NCI-H1694 (cell line): ENCODE results near the gene OVOL1.
"Not testable (repeated sequence)": the region's sequence is repeated elsewhere in the genome, so short reads cannot be mapped to it uniquely, and the experiment has no call there.

Source experiments
- DNase-seq: peaks from one replicate; lab custom pipeline; 2025; lab: John Stamatoyannopoulos, UW

The OVOL1 gene

DNA sequence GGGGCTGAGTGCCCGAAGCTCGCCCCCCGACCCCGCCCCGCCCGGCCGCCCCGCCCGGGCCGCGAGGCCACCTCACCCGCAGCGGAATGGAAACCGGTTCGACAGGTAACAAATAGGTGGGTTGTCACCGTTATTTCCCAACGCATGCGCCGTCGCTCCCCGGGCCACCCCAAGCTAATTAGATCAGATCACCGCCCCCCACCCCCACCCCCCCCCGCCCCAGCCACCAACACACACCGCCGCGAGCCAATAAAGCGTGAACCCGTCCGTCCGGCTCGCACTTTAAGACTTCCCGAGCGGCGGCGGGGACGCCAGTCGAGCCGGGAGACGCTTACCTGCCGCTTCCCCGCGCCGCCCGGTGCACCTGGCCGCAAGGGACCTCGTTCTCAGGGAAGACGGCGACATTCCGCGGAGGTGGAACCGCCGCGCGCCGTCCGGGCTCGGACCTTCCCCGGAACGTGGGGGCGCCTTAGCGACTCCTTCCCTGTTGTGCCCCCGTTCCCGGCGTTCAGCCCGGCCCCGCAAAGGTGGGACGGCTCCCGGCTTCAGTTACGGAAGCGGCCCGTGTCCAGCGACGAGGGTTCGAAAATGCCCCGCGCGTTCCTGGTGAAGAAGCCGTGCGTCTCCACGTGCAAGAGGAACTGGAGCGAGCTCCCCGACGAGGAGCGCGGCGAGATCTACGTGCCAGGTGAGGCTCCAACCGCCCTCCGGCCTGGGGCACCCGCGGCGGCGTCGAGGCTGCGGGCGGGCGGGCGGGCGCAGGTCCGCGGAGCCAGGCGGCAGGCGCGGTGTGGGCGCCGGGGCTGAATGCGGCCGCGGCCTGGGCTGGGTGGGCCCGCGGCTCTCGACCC is at the start of gene OVOL1:
TSS of gene OVOL1 (plus strand) at position 278 of the 851 bp plus-strand sequence. CDS start at position 589, 311 bp downstream.
- DNase-seq = no peak

GRCh38 chr11:65739022-65739421 is 47.8 kb upstream of the OVOL1 start:
- no peak for DNase-seq

- no peak for DNase-seq
Measured at GRCh38 chr11:65741185-65741584, 45.7 kb upstream of the OVOL1 start.

- no peak for DNase-seq
Measured at GRCh38 chr11:65742353-65742752, 44.5 kb upstream of the OVOL1 start.

GRCh38 chr11:65743681-65744025 is 43.2 kb upstream of the OVOL1 start:
- no peak for DNase-seq

- DNase-seq = no peak
Measured at GRCh38 chr11:65744026-65744698, 42.7 kb upstream of the OVOL1 start.

DNA sequence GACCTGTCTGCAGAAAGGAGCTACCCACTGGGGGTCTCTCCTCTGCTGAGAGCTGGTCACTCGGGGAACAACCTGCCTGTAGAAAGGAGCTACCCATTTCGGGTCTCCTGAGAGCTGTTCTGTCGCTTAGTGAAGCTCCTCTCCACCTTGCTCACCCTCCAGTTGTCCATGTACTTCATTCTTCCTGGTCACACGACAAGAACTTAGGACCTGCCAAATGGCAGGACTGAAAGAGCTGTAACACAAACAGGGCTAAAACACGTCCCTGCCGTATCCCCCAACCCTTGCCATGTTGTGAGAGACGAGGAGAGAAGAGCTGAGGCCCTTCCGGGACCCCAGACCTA is 42.2 kb upstream of the OVOL1 start:
- DNase-seq = no peak

GRCh38 chr11:65745049-65745448 is 41.8 kb upstream of the OVOL1 start:
- DNase-seq = no peak

DNA sequence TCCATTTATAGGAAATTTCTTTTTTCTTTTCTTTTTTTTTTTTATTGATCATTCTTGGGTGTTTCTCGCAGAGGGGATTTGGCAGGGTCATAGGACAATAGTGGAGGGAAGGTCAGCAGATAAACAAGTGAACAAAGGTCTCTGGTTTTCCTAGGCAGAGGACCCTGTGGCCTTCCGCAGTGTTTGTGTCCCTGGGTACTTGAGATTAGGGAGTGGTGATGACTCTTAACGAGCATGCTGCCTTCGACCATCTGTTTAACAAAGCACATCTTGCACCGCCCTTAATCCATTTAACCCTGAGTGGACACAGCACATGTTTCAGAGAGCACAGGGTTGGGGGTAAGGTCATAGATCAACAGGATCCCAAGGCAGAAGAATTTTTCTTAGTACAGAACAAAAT is 24.7 kb upstream of the OVOL1 start:
- DNase-seq = not testable (repeated sequence)

- not testable (repeated sequence) for DNase-seq
Measured at GRCh38 chr11:65762816-65763215, 24.0 kb upstream of the OVOL1 start.

DNA sequence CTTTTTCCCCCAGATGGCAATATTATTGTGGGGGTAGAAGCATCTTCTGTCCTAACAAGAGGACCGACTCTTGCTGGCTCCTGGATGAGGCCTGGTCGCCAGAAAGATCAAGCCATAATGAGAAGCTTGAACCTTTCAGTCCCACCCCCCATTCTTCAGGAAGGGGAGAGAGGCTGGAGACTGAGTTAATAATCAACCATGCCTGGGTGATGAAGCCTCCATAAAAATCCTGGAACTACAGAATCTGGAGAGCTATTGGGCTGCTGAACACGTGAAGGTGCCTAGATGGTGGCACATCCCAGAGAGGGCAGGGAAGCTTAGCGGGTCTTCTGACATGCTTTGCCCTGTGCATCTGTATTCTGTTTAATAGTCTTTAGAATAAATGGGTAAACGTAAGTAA is 22.4 kb upstream of the OVOL1 start:
- DNase-seq = no peak

DNA sequence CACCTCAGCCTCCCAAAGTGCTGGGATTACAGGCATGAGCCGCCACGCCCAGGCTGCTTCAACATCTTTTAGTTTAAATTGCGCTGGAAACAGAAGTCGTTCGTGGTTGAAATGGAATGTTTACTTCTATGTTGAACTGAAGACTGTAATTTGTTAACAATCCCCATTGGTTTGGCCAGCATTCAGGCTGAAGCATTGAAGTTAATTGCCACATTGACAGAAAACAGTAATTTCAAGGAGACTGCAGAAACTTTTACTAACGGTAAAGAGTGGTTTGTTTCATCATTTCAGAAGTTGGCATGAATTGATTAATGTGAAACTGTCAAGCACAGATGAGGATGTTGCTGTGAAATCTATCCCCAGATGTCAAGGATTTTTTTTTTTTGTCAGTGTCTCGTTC is 20.3 kb upstream of the OVOL1 start:
- DNase-seq = no peak

DNA sequence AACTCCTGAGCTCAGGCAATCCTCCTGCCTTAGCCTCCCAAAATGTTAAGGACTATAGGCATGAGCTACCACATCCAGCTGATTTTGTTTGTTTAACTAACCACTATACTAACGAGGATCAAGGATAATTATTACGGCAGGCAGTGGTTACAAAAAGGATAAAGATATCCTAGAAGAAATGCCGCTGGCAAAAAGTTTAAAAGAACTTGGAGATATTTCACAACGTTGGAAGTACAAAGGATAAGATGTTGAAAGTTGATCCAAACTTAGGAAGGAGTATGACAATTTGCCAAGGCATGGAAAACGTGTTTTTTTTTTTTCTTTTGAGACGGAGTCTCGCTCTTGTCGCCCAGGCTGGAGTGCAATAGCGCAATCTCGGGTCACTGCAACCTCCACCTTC is 19.5 kb upstream of the OVOL1 start:
- no peak for DNase-seq

DNA sequence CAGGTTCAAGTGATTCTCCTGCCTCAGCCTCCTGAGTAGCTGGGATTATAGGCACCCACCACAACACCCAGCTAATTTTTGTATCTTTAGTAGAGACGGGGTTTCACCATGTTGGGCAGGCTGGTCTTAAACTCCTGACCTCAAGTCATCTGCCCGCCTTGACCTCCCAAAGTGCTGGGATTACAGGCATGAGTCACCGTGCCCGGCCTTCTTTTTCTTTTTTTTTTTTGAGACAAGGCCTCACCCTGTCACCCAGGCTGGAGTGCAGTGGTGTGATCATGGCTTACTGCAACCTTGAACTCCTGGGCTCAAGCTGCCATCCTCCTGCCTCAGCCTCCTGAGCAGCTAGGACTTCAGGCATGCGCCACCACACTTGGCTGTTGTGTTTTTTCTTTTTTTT is 19.1 kb upstream of the OVOL1 start:
- not testable (repeated sequence) for DNase-seq

GRCh38 chr11:65770951-65771567 is 15.8 kb upstream of the OVOL1 start:
- no peak for DNase-seq

DNA sequence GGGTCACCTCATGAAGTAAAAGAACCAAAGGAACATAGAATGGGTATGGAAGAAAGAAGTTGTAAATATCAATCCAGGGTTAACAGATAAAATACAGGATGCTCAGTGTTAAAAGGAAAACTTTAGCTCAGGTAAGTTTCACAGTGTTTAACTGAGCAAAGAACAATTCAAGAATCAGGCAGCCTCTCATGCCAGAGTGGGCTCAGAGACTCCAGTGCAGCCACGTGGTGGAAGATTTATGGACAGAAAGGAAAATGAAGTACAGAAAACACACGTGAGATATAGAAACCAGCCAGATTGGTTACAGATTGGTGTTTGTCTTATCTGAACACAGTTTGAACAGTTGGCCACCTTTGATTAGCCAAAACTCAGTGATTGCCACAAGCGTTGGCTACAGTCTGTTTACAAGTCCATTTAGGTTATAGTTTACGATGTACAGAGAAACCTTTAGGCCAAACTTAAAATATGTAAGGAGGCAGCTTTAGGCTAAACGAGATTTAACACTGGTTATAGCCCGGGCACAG is 15.2 kb upstream of the OVOL1 start:
- DNase-seq = no peak

DNA sequence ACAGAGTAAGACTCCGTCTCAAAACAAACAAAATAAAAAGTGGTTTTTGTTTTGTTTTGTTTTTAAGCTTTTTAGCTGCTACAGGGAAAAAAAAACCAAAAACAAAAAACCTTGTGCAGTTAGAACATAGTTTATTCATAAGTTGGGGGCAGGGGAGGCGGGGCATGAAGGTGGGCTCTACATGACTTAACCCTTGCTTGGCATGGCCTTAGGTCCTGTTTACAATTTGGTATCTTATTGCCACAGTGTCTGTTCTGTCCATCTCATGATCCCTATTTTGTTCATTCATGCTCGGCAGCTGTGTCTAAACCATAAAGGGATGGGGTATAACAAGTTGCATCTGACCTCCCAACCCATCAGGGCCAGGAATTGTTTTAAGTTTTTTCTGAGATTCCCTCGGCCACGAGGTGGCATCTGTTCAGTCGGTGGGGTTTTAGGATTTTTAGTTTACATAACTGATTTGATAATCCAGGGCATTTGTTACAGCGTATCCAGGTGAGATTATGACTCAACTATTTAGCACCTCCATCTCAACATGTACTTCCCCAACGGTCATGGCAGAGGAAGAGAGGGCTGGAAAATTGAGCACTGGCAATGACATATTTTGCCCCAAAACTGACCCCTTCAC is 13.0 kb upstream of the OVOL1 start:
- DNase-seq = no peak

DNA sequence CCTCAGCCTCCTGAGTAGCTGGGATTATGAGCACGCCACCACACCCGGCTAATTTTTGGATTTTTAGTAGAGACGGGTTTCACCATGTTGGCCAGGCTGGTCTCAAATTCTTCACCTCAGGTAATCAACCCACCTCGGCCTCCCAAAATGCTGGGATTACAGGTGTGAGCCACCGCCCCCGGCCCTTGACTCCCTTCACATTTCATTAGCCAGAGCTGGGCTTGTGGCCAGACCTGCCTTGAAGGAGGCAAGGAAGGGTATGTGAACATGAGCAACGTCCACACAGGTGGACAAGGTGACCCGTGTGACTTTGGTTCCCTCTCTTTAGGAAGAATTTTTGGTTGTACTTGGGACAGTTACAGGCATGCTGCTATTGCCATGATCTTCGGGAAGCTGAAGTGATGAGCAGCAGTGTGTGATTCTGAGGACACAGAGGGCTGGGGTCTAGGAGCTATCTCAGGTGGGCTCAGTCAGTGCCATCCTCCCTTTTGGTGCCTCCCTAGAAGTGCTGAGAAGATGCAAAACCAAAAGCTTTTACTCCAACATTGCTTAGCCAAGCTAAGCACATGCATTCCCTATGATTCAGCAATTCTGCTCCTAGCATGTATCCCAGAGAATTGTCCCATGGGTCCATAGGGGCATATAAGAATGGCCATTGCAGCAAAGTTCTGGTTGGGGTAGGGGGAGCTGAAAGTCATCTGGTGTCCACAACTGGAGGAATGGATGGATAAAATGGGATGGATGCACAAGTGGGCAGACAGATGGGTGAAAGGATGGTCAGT is 12.1 kb upstream of the OVOL1 start:
- no peak for DNase-seq

DNA sequence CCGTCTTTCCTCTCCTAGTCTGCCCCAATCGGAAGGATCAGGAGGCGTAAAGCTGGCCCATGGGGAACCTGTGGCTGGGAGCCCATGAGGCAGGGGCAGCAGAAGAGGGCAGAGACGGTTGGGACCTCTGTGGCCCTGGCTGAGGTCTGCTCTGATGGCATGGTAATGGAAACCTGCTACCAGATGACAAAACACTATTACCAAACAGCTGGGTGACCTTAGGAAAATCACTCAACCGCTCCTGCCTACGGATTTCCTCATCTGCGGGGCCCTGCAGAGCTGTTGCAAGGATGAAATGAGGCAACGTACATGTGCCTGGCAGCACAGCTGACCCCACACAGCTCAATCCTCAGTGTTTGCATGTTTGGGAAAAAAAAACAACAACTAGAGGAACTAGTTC is 10.7 kb upstream of the OVOL1 start:
- DNase-seq = no peak

DNA sequence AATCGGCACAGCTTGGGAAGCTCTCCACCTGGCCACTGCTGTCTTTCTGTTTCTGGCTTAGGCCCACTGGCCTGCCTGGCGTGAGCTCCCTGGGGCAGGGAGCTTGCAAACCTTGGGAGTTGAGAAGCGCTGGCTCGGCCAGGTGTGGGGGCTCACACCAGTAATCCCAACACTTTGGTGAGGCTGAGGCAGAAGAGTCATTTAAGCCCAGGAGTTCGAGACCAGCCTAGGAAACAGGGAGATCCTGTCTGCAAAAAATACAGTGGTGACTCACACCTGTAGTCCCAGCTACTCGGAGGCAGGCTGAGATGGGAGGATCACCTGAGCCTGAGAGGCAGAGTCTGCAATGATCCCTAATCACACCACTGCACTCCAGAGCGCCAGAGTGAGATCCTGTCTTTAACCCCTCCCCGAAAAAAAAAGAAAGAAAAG is 10.1 kb upstream of the OVOL1 start:
- DNase-seq = no peak

GRCh38 chr11:65777241-65777640 is 9.6 kb upstream of the OVOL1 start:
- DNase-seq = no peak
